Measurements from ENCODE around the gene MTHFD1L. TPM values are rescaled to one million over a fixed set of nuclear protein-coding genes. Genes with fewer than 3 reads are reported as not detected.
"Not testable (repeated sequence)": the region's sequence is repeated elsewhere in the genome, so short reads cannot be mapped to it uniquely, and the experiment has no call there.

Gene MTHFD1L
- total and polyA plus RNA-seq, 2 experiments from 2014 or later = 18.2 to 37.9 TPM

GRCh38 chr6:151027295-151027747 lies 161.8 kb downstream of the MTHFD1L start:
- no peaks in the 10 kb centered on the region for H3K4me1 ChIP-seq (ENCODE audit: low read depth)
- no peak for TF ChIP-seq CTCF (IDR thresholded peaks at IDR 0.05; ENCODE audit: low read depth, low read length)
- no peaks in the 10 kb centered on the region for H3K36me3 ChIP-seq
- H3K27me3 ChIP-seq = no peaks in the 10 kb centered on the region
- no peaks in the 10 kb centered on the region for H3K9me3 ChIP-seq (ENCODE audit: low read depth)
- DNase-seq (ENCODE audit: low read depth in 1 of 2, low spot score in 1 of 2) = no peak
- no peak overlapping the region for H3K27ac ChIP-seq
- H3K4me3 ChIP-seq = no peak overlapping the region

DNA sequence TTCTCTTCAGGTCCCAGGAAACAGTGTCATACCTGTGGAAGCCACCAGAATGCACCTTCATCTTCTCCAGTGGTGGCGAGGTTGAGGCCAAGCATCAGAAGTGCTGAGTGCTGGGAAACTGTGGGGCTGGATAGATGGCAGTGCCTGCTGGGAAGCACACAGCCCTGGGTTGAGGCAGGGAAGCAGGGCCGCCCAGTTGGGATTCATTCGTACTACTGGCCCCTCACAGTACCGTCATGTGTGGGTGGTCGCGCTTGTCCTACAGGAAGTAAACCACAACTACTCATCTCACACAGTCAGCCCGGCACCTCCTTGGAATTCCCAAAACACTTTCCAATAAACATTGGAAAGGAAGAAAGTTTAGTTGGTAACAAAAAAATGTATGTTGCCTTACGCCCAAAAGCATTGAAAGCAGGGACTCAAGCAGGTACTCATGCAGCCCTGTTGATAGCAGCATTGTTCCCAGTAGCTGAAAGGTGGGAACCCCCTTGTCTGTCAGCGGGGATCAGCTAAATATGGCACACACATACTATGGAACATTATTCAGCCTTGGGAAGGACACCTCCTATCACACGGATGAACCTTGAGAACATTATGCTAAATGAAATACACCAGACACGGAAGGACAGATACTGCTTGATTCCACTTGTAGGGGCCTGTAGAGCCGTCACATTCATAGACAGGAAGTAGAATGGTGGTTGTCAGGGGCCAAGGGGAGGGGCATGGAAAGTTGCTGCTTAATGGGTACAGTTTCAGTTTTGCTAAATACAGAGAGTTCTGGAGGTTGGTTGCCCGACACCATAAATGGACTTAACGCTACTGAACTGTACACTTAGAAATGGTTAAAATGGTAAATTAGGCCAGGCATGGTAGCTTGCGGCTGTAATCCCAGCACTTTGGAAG lies 162.7 kb downstream of the MTHFD1L start:
- Histone ChIP-seq H3K27ac (no peak overlapping the region), H3K4me3 (no peak overlapping the region), H3K9me3 (ENCODE audit: low read depth) (no peaks in the 10 kb centered on the region), H3K27me3 (no peaks in the 10 kb centered on the region), H3K4me1 (ENCODE audit: low read depth) (no peaks in the 10 kb centered on the region), H3K36me3 (no peaks in the 10 kb centered on the region)
- no peak for DNase-seq (ENCODE audit: low read depth in 1 of 2, low spot score in 1 of 2)
- no peak for TF ChIP-seq CTCF (IDR thresholded peaks at IDR 0.05; ENCODE audit: low read depth, low read length)

DNA sequence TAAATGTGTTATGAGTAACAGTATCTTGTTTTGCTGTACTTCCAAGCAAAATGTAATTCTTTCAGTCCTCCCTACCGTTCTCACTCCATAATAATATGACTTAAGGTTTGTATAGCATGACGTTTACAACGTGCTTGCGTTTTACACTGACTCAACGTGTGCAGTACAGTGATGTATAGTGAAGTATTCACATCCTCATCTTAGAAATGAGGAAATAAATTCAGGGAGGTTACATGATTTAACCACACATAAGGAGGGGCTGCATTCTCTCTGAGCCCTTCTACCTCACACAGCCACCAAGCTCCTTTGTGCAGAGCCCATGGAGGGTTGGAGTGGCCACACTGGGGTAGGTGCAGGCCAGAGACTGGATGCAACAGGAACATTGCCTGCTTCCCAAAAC lies 164.5 kb downstream of the MTHFD1L start:
- H3K36me3 ChIP-seq = no peaks in the 10 kb centered on the region
- no peaks in the 10 kb centered on the region for H3K9me3 ChIP-seq (ENCODE audit: low read depth)
- no peak overlapping the region for H3K4me3 ChIP-seq
- H3K27ac ChIP-seq = no peak overlapping the region
- no peak for TF ChIP-seq CTCF (IDR thresholded peaks at IDR 0.05; ENCODE audit: low read depth, low read length)
- H3K27me3 ChIP-seq = no peaks in the 10 kb centered on the region
- DNase-seq (ENCODE audit: low read depth in 1 of 2, low spot score in 1 of 2) = no peak
- no peaks in the 10 kb centered on the region for H3K4me1 ChIP-seq (ENCODE audit: low read depth)

DNA sequence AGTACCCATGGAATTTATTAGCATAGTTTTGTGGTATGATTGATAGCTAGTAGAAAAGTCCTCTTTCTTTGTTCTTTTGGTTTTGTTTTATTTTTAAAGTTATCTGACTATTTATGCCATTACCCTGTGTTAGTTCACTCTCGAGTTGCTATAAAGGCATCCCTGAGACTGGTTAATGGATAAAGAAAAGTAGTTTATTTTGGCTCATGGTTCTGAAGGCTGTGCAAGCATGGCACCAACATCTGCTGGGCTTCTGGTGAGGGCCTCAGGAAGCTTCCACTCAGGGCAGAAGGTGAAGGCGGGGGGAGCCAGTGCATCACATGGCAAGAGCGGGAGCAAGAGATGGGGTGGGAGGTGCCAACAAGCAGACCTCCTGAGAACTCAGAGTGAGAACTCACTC lies 166.5 kb downstream of the MTHFD1L start:
- no peak overlapping the region for H3K27ac ChIP-seq
- H3K4me3 ChIP-seq = no peak overlapping the region
- TF ChIP-seq CTCF (IDR thresholded peaks at IDR 0.05; ENCODE audit: low read depth, low read length) = no peak
- H3K9me3 ChIP-seq (ENCODE audit: low read depth) = no peaks in the 10 kb centered on the region
- H3K36me3 ChIP-seq = no peaks in the 10 kb centered on the region
- DNase-seq (ENCODE audit: low read depth in 1 of 2, low spot score in 1 of 2) = no peak
- no peaks in the 10 kb centered on the region for H3K4me1 ChIP-seq (ENCODE audit: low read depth)
- no peaks in the 10 kb centered on the region for H3K27me3 ChIP-seq

GRCh38 chr6:151034825-151035781 lies 169.6 kb downstream of the MTHFD1L start:
- Histone ChIP-seq H3K27me3 (no peaks in the 10 kb centered on the region), H3K36me3 (no peaks in the 10 kb centered on the region), H3K27ac (no peak overlapping the region), H3K4me3 (no peak overlapping the region), H3K9me3 (ENCODE audit: low read depth) (no peaks in the 10 kb centered on the region), H3K4me1 (ENCODE audit: low read depth) (no peaks in the 10 kb centered on the region)
- no peak for DNase-seq (ENCODE audit: low read depth in 1 of 2, low spot score in 1 of 2)
- TF ChIP-seq CTCF (IDR thresholded peaks at IDR 0.05; ENCODE audit: low read depth, low read length) = no peak

DNA sequence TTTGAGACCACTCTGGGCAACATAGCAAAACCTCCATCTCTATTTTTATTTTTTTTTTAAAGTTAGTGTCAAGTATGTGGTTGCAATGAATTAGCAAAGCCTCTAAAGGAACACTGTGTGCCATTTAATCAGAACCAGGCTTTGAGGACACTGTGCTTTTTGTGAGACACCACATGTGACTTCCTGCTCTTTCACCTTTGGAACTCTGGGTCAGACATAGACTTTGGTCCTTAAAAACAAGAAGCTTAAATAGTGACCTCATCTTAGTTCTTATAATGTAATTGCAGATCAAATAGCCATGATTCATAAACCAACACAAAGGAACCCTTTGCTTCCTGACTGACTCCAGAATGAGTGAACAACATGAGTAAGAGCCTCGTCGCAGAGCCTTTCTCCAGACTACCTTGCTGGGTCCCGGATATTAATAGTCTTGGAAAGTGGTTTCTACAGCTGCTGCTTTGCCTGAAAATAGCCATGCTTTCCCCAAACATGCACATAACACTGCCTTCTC lies 170.8 kb downstream of the MTHFD1L start:
- Histone ChIP-seq H3K4me1 (ENCODE audit: low read depth) (peaks cover 11% of the 10 kb centered on the region), H3K27ac (peak overlapping the region; percentile 43)
- peak in 1 of 2 donors; percentile 75 for DNase-seq (ENCODE audit: low read depth in 1 of 2, low spot score in 1 of 2)
- H3K9me3 ChIP-seq (ENCODE audit: low read depth); H3K36me3 ChIP-seq; H3K4me3 ChIP-seq; H3K27me3 ChIP-seq: not testable (repeated sequence)

All from cardiac muscle cell (in vitro differentiated cells and primary cell).